ENCODE results near the gene ARHGAP28.

The ARHGAP28 gene

GRCh38 chr18:6814882-6815425 is 85.4 kb downstream of the ARHGAP28 start:
- no peak overlapping the region for H3K18ac ChIP-seq (ENCODE audit: low read depth in 1 of 2, low read length in 2 of 2)
- no peak overlapping the region for H2BK12ac ChIP-seq (ENCODE audit: low read length in 2 of 2)

GRCh38 chr18:6816154-6816553 is 86.6 kb downstream of the ARHGAP28 start:
- WGBS: 61% methylated on average over 3 of the region's 3 CpGs
- Histone ChIP-seq H3K27ac (ENCODE audit: low read length, poor library complexity, severe bottlenecking) (no peak overlapping the region), H3K9ac (ENCODE audit: low read length) (no peak overlapping the region), H4K91ac (ENCODE audit: low read length) (no peak overlapping the region), H3K4me2 (ENCODE audit: low read length, poor library complexity, severe bottlenecking) (no peak overlapping the region), H3K4me3 (ENCODE audit: insufficient read depth in 1 of 2, low read depth in 1 of 2, low read length in 2 of 2) (no peak overlapping the region), H3K36me3 (ENCODE audit: control insufficient read depth in 1 of 2, insufficient read depth in 2 of 2, low read depth in 1 of 2, low read length in 2 of 2) (no peaks in the 10 kb centered on the region), H2BK15ac (ENCODE audit: low read depth, poor library complexity, severe bottlenecking) (no peak overlapping the region), H3K14ac (ENCODE audit: low read length in 2 of 2) (no peak overlapping the region), H3K4me1 (ENCODE audit: control insufficient read depth, insufficient read depth, low read depth, low read length) (no peaks in the 10 kb centered on the region), H2AK5ac (ENCODE audit: low read length, severe bottlenecking) (no peak overlapping the region), H3K4ac (ENCODE audit: low read depth in 1 of 2, low read length in 2 of 2) (no peak overlapping the region), H3K9me3 (ENCODE audit: control insufficient read depth, low read length) (peaks cover 7% of the 10 kb centered on the region), H4K8ac (ENCODE audit: low read length) (no peak overlapping the region), H3K23ac (ENCODE audit: low read length in 2 of 2) (no peak overlapping the region), H2AFZ (ENCODE audit: low read depth, low read length) (no peak overlapping the region), H3K18ac (ENCODE audit: low read depth in 1 of 2, low read length in 2 of 2) (peak overlapping the region in 1 of 2 experiments; percentile 12), H2BK5ac (ENCODE audit: low read depth, low read length, poor library complexity, severe bottlenecking) (no peak overlapping the region), H3K79me1 (replicated peaks; ENCODE audit: low read length, poor library complexity, severe bottlenecking) (no peaks in the 10 kb centered on the region), H2BK120ac (ENCODE audit: low read depth, low read length) (no peak overlapping the region), H2BK12ac (ENCODE audit: low read length in 2 of 2) (no peak overlapping the region), H3K27me3 (ENCODE audit: control insufficient read depth in 1 of 2, insufficient read depth in 1 of 2, low read length in 2 of 2) (peaks cover 0 to 3% of the 10 kb centered on the region in 2 experiments)
- peak; percentile 48 for DNase-seq

More at GRCh38 chr18:6814882-6815425, 85.4 kb downstream of the ARHGAP28 start:
- no peak overlapping the region for H3K4ac ChIP-seq (ENCODE audit: low read depth in 1 of 2, low read length in 2 of 2)
- H3K36me3 ChIP-seq (ENCODE audit: control insufficient read depth in 1 of 2, insufficient read depth in 2 of 2, low read depth in 1 of 2, low read length in 2 of 2): no peaks in the 10 kb centered on the region
- H2BK5ac ChIP-seq (ENCODE audit: low read depth, low read length, poor library complexity, severe bottlenecking): no peak overlapping the region
- no peak overlapping the region for H3K9ac ChIP-seq (ENCODE audit: low read length)
- no peak overlapping the region for H3K4me3 ChIP-seq (ENCODE audit: insufficient read depth in 1 of 2, low read depth in 1 of 2, low read length in 2 of 2)
- H4K91ac ChIP-seq (ENCODE audit: low read length): no peak overlapping the region
- no peaks in the 10 kb centered on the region for H3K9me3 ChIP-seq (ENCODE audit: control insufficient read depth, low read length)
- WGBS: 77% methylated on average over 3 of the region's 4 CpGs
- H3K4me1 ChIP-seq (ENCODE audit: control insufficient read depth, insufficient read depth, low read depth, low read length): no peaks in the 10 kb centered on the region
- no peaks in the 10 kb centered on the region for H3K79me1 ChIP-seq (replicated peaks; ENCODE audit: low read length, poor library complexity, severe bottlenecking)
- no peak overlapping the region for H4K8ac ChIP-seq (ENCODE audit: low read length)
- H2AK5ac ChIP-seq (ENCODE audit: low read length, severe bottlenecking): no peak overlapping the region
- no peak overlapping the region for H3K14ac ChIP-seq (ENCODE audit: low read length in 2 of 2)
- no peak overlapping the region for H2AFZ ChIP-seq (ENCODE audit: low read depth, low read length)
- H3K4me2 ChIP-seq (ENCODE audit: low read length, poor library complexity, severe bottlenecking): no peak overlapping the region
- H2BK120ac ChIP-seq (ENCODE audit: low read depth, low read length): no peak overlapping the region
- H3K23ac ChIP-seq (ENCODE audit: low read length in 2 of 2): no peak overlapping the region
- H3K27ac ChIP-seq (ENCODE audit: low read length, poor library complexity, severe bottlenecking): no peak overlapping the region
- H3K27me3 ChIP-seq (ENCODE audit: control insufficient read depth in 1 of 2, insufficient read depth in 1 of 2, low read length in 2 of 2): peaks cover 0 to 3% of the 10 kb centered on the region in 2 experiments
- no peak overlapping the region for H2BK15ac ChIP-seq (ENCODE audit: low read depth, poor library complexity, severe bottlenecking)
- no peak for DNase-seq

- H3K36me3 ChIP-seq (ENCODE audit: control insufficient read depth in 1 of 2, insufficient read depth in 2 of 2, low read depth in 1 of 2, low read length in 2 of 2): no peaks in the 10 kb centered on the region
- H3K14ac ChIP-seq (ENCODE audit: low read length in 2 of 2): no peak overlapping the region
- H3K4ac ChIP-seq (ENCODE audit: low read depth in 1 of 2, low read length in 2 of 2): peak overlapping the region in 1 of 2 experiments; percentile 7
- no peak overlapping the region for H2BK5ac ChIP-seq (ENCODE audit: low read depth, low read length, poor library complexity, severe bottlenecking)
- no peak overlapping the region for H3K23ac ChIP-seq (ENCODE audit: low read length in 2 of 2)
- H3K4me2 ChIP-seq (ENCODE audit: low read length, poor library complexity, severe bottlenecking): no peak overlapping the region
- no peaks in the 10 kb centered on the region for H3K4me1 ChIP-seq (ENCODE audit: control insufficient read depth, insufficient read depth, low read depth, low read length)
- no peak overlapping the region for H2AFZ ChIP-seq (ENCODE audit: low read depth, low read length)
- H3K4me3 ChIP-seq (ENCODE audit: insufficient read depth in 1 of 2, low read depth in 1 of 2, low read length in 2 of 2): no peak overlapping the region
- H3K9ac ChIP-seq (ENCODE audit: low read length): no peak overlapping the region
- H4K8ac ChIP-seq (ENCODE audit: low read length): no peak overlapping the region
- H2BK120ac ChIP-seq (ENCODE audit: low read depth, low read length): no peak overlapping the region
- peaks cover 0 to 3% of the 10 kb centered on the region in 2 experiments for H3K27me3 ChIP-seq (ENCODE audit: control insufficient read depth in 1 of 2, insufficient read depth in 1 of 2, low read length in 2 of 2)
- H3K27ac ChIP-seq (ENCODE audit: low read length, poor library complexity, severe bottlenecking): no peak overlapping the region
- WGBS: 46% methylated on average over 1 of the region's 1 CpG
- peak overlapping the region in 1 of 2 experiments; percentile 18 for H3K18ac ChIP-seq (ENCODE audit: low read depth in 1 of 2, low read length in 2 of 2)
- H2BK12ac ChIP-seq (ENCODE audit: low read length in 2 of 2): peak overlapping the region in 1 of 2 experiments; percentile 92
- no peaks in the 10 kb centered on the region for H3K79me1 ChIP-seq (replicated peaks; ENCODE audit: low read length, poor library complexity, severe bottlenecking)
- H2AK5ac ChIP-seq (ENCODE audit: low read length, severe bottlenecking): no peak overlapping the region
- H2BK15ac ChIP-seq (ENCODE audit: low read depth, poor library complexity, severe bottlenecking): no peak overlapping the region
- no peak for DNase-seq
- peaks cover 13% of the 10 kb centered on the region for H3K9me3 ChIP-seq (ENCODE audit: control insufficient read depth, low read length)
- no peak overlapping the region for H4K91ac ChIP-seq (ENCODE audit: low read length)
These were observed 89.8 kb downstream of the ARHGAP28 start for GRCh38 chr18:6819332-6819731.

- Histone ChIP-seq H3K14ac (ENCODE audit: low read length in 2 of 2) (no peak overlapping the region), H4K8ac (ENCODE audit: low read length) (no peak overlapping the region), H3K27ac (ENCODE audit: low read length, poor library complexity, severe bottlenecking) (no peak overlapping the region), H3K79me1 (replicated peaks; ENCODE audit: low read length, poor library complexity, severe bottlenecking) (no peaks in the 10 kb centered on the region), H3K23ac (ENCODE audit: low read length in 2 of 2) (no peak overlapping the region), H3K4me2 (ENCODE audit: low read length, poor library complexity, severe bottlenecking) (no peak overlapping the region), H2AFZ (ENCODE audit: low read depth, low read length) (no peak overlapping the region), H2BK15ac (ENCODE audit: low read depth, poor library complexity, severe bottlenecking) (no peak overlapping the region), H3K9ac (ENCODE audit: low read length) (no peak overlapping the region), H4K91ac (ENCODE audit: low read length) (no peak overlapping the region), H3K4me3 (ENCODE audit: insufficient read depth in 1 of 2, low read depth in 1 of 2, low read length in 2 of 2) (no peak overlapping the region), H3K36me3 (ENCODE audit: control insufficient read depth in 1 of 2, insufficient read depth in 2 of 2, low read depth in 1 of 2, low read length in 2 of 2) (peaks cover 0 to 8% of the 10 kb centered on the region in 2 experiments), H2AK5ac (ENCODE audit: low read length, severe bottlenecking) (no peak overlapping the region), H2BK120ac (ENCODE audit: low read depth, low read length) (no peak overlapping the region), H2BK5ac (ENCODE audit: low read depth, low read length, poor library complexity, severe bottlenecking) (no peak overlapping the region), H2BK12ac (ENCODE audit: low read length in 2 of 2) (no peak overlapping the region), H3K9me3 (ENCODE audit: control insufficient read depth, low read length) (peaks cover 13% of the 10 kb centered on the region), H3K27me3 (ENCODE audit: control insufficient read depth in 1 of 2, insufficient read depth in 1 of 2, low read length in 2 of 2) (peaks cover 0 to 3% of the 10 kb centered on the region in 2 experiments), H3K18ac (ENCODE audit: low read depth in 1 of 2, low read length in 2 of 2) (no peak overlapping the region), H3K4ac (ENCODE audit: low read depth in 1 of 2, low read length in 2 of 2) (no peak overlapping the region), H3K4me1 (ENCODE audit: control insufficient read depth, insufficient read depth, low read depth, low read length) (no peaks in the 10 kb centered on the region)
- DNase-seq: no peak
These were observed 90.8 kb downstream of the ARHGAP28 start for GRCh38 chr18:6820314-6820713.
